OCI-LY7 (cell line): ENCODE results near the gene NRXN2. TPM values are rescaled to one million over a fixed set of nuclear protein-coding genes. Genes with fewer than 3 reads are reported as not detected.
A peak's percentile ranks its signal among the peaks of the same experiment; 100 is the strongest.

ENCODE experiments used
- BruUV-seq: library from RNA; stranded (reverse); fragments of 400-500 nt; replicated peaks from 2 replicates; lab custom pipeline; 2021; lab: Mats Ljungman, UMichigan
- CTCF ChIA-PET: fragments of 300-600 bp; sonication (Branson Sonifier 250); formaldehyde crosslinking; loops from one replicate; lab custom pipeline; 2022; ENCODE audit warnings: antibody characterized with exemption; ENCODE audit not compliant: unreplicated experiment; lab: Charles Lee
- POLR2A ChIA-PET: fragments of 300-600 bp; sonication (Branson Sonifier 250); formaldehyde crosslinking; loops from one replicate; lab custom pipeline; 2022; ENCODE audit warnings: antibody characterized with exemption; lab: Charles Lee
- DNase-seq: peaks from one replicate; pipeline ENCODE4 v3.0.0-alpha.2; 2015; ENCODE audit warnings: low spot score
- H2AFZ ChIP-seq: fragments of 200-600 bp; sonication (generic), shearing (Covaris generic); 2 replicates; pipeline ENCODE4 v1.6.1; 2014; ENCODE audit warnings: mild to moderate bottlenecking, antibody characterized with exemption, low read length, moderate library complexity
- H3K27ac ChIP-seq: fragments of 200-600 bp; sonication (generic); 2 replicates; pipeline ENCODE4 v1.5.1; 2014; ENCODE audit warnings: mixed run types, low read depth, mild to moderate bottlenecking, moderate library complexity, low read length, inconsistent platforms; ENCODE audit not compliant: poor library complexity, severe bottlenecking
- H3K36me3 ChIP-seq: fragments of 200-600 bp; sonication (generic); 2 replicates; pipeline ENCODE4 v1.6.1; 2014; ENCODE audit warnings: mild to moderate bottlenecking, antibody characterized with exemption, low read length, moderate library complexity, mixed read lengths; ENCODE audit not compliant: insufficient read depth
- H3K4me1 ChIP-seq: fragments of 200-600 bp; sonication (generic); 2 replicates; pipeline ENCODE4 v1.5.1; 2014; ENCODE audit warnings: mild to moderate bottlenecking, low read length; ENCODE audit not compliant: insufficient read depth, poor library complexity, severe bottlenecking
- H3K4me2 ChIP-seq: fragments of 200-600 bp; sonication (generic); 2 replicates; pipeline ENCODE4 v1.6.1; 2014; ENCODE audit warnings: mild to moderate bottlenecking, low read length
- H3K4me3 ChIP-seq: fragments of 200-600 bp; sonication (generic); 2 replicates; pipeline ENCODE4 v1.5.1; 2014; ENCODE audit warnings: mild to moderate bottlenecking, low read depth, low read length; ENCODE audit not compliant: poor library complexity, severe bottlenecking
- H3K79me2 ChIP-seq: fragments of 200-600 bp; sonication (generic); 2 replicates; pipeline ENCODE4 v1.6.1; 2016; ENCODE audit warnings: low read depth, mild to moderate bottlenecking, low read length, moderate library complexity, mixed read lengths; ENCODE audit not compliant: insufficient read depth
- H3K9me2 ChIP-seq: fragments of 200-600 bp; sonication (generic); 2 replicates; pipeline ENCODE4 v1.6.1; 2016; ENCODE audit warnings: mild to moderate bottlenecking, low read length, mixed read lengths; ENCODE audit not compliant: insufficient read depth
- H3K9me3 ChIP-seq: fragments of 200-600 bp; sonication (generic); 2 replicates; pipeline ENCODE4 v1.6.1; 2014; ENCODE audit warnings: mild to moderate bottlenecking, mixed run types, low read length, mixed read lengths
- H4K20me1 ChIP-seq: fragments of 200-600 bp; sonication (generic); 2 replicates; pipeline ENCODE4 v1.6.1; 2014; ENCODE audit warnings: mild to moderate bottlenecking, antibody characterized with exemption, low read length, moderate library complexity, mixed read lengths; ENCODE audit not compliant: insufficient read depth
- CTCF ChIP-seq: fragments of 200-600 bp; sonication (generic); conservative IDR thresholded peaks from 2 replicates; pipeline ENCODE4 v1.5.1; 2014; ENCODE audit warnings: mild to moderate bottlenecking, antibody characterized with exemption, low read length, moderate library complexity, mixed read lengths
- EZH2phosphoT487 ChIP-seq: fragments of 200-600 bp; sonication (generic); IDR thresholded peaks from 2 replicates; pipeline ENCODE4 v1.6.1; 2018; ENCODE audit warnings: low read depth, borderline replicate concordance, mild to moderate bottlenecking, mixed run types, antibody characterized with exemption, low read length, moderate library complexity, mixed read lengths
- intact Hi-C: fragments of 100-400 bp; cut with micrococcal nuclease; formaldehyde crosslinking; loops from one replicate; pipeline ENCODE4 v1.10.0; 2022; ENCODE audit not compliant: unreplicated experiment
- total RNA-seq, 2 experiments: library from RNA; depleted of rRNA in 1 of 2; stranded (reverse); fragments of >200 nt in 1 of 2; shearing (Covaris generic) in 1 of 2; gene quantifications; 2 replicates each; pipeline ENCODE4 v1.2.3, GENCODE V29; 2014 to 2022

The NRXN2 gene
- total RNA-seq, 2 experiments from 2014 or later = 2.4 to 3.3 TPM

- CTCF ChIA-PET = no interaction called here
- no TSS peak for BruUV-seq
- Histone ChIP-seq H3K4me2 (no peak overlapping the region), H3K27ac (no peak overlapping the region), H3K9me3 (no peaks in the 10 kb centered on the region), H3K36me3 (no peaks in the 10 kb centered on the region), H3K4me1 (peaks cover 19% of the 10 kb centered on the region), H2AFZ (no peak overlapping the region), H3K79me2 (no peaks in the 10 kb centered on the region), H4K20me1 (no peaks in the 10 kb centered on the region), H3K4me3 (no peak overlapping the region), H3K9me2 (no peaks in the 10 kb centered on the region)
- TF ChIP-seq EZH2phosphoT487 (no peak), CTCF (no peak; the same call in 1 of the 2 replicates)
- intact Hi-C loops = no loop called here
- no peak for DNase-seq
- POLR2A ChIA-PET = no interaction called here
Measured at GRCh38 chr11:64751136-64751535, 28.1 kb upstream of the NRXN2 start.

GRCh38 chr11:64750361-64751054 is 27.5 kb upstream of the NRXN2 start:
- Histone ChIP-seq H3K4me2 (no peak overlapping the region), H3K4me1 (peaks cover 24% of the 10 kb centered on the region)
- POLR2A ChIA-PET = interaction anchor here (0.7 kb wide), 1 partner anchor 180 kb away, joined by 4 read pairs; no protein-coding TSS in a partner anchor

More at GRCh38 chr11:64750361-64751054, 27.5 kb upstream of the NRXN2 start:
- DNase-seq = no peak
- CTCF ChIA-PET = no interaction called here
- no peaks in the 10 kb centered on the region for H3K79me2 ChIP-seq
- no peaks in the 10 kb centered on the region for H3K9me3 ChIP-seq
- no peak overlapping the region for H2AFZ ChIP-seq
- TF ChIP-seq CTCF (peak; percentile 49), EZH2phosphoT487 (no peak)
- BruUV-seq = no TSS peak
- no peaks in the 10 kb centered on the region for H4K20me1 ChIP-seq
- H3K27ac ChIP-seq = no peak overlapping the region
- intact Hi-C loops = no loop called here
- no peaks in the 10 kb centered on the region for H3K36me3 ChIP-seq
- H3K9me2 ChIP-seq = no peaks in the 10 kb centered on the region
- H3K4me3 ChIP-seq = no peak overlapping the region
